ENCODE results near the gene TEC. TPM values are rescaled to one million over a fixed set of nuclear protein-coding genes. Genes with fewer than 3 reads are reported as not detected.
A peak's percentile ranks its signal among the peaks of the same experiment; 100 is the strongest.

The TEC gene
- total and polyA plus RNA-seq, 8 donors = 4.5 to 10.6 (median 7.6) TPM

DNA sequence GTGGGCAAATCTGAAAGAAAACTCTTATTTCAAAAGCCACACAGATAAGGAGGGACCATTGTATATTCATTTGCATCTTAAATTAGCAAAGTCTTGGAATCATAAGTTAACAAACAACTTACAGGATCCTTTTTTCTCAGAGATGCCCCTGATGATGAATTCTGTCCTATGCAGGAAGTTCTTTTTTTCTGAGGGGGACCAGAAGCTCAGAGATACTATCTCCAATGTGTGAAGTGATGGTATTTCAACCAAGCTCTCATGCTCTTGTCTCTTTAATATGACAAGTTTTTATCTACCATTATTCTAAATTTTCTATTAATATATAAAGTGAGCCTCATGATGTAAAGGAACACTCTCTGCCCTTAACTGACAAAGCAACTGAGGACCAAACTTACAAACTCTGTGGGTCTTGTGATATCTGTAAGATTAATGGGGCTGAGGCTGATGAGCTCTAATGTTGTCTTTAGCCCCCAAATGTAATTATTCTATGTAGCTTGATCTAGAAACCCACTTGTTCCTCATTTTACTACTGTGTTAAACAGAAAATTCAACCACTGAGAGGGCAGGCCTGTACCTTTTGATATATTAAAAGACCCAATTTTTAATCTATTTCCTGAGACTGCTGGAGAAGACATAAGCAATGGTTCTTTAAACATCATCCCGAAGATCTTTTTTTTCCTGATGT lies 27.0 kb downstream of the TEC start:
- H3K27ac ChIP-seq = no peak overlapping the region
- H3K4me1 ChIP-seq = peaks cover 0 to 9% of the 10 kb centered on the region in 2 donors
- H3K9me3 ChIP-seq = no peaks in the 10 kb centered on the region
- no peak for DNase-seq
- H3K4me3 ChIP-seq = no peak overlapping the region
- H3K27me3 ChIP-seq = no peaks in the 10 kb centered on the region
- ATAC-seq = no peak
- H3K36me3 ChIP-seq = no peaks in the 10 kb centered on the region
- intact Hi-C loops (cut with DNase I) = no loop called here
- TF ChIP-seq, protein P1, sequence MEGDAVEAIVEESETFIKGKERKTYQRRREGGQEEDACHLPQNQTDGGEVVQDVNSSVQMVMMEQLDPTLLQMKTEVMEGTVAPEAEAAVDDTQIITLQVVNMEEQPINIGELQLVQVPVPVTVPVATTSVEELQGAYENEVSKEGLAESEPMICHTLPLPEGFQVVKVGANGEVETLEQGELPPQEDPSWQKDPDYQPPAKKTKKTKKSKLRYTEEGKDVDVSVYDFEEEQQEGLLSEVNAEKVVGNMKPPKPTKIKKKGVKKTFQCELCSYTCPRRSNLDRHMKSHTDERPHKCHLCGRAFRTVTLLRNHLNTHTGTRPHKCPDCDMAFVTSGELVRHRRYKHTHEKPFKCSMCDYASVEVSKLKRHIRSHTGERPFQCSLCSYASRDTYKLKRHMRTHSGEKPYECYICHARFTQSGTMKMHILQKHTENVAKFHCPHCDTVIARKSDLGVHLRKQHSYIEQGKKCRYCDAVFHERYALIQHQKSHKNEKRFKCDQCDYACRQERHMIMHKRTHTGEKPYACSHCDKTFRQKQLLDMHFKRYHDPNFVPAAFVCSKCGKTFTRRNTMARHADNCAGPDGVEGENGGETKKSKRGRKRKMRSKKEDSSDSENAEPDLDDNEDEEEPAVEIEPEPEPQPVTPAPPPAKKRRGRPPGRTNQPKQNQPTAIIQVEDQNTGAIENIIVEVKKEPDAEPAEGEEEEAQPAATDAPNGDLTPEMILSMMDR (IDR thresholded peaks at IDR 0.05) = no peak

DNA sequence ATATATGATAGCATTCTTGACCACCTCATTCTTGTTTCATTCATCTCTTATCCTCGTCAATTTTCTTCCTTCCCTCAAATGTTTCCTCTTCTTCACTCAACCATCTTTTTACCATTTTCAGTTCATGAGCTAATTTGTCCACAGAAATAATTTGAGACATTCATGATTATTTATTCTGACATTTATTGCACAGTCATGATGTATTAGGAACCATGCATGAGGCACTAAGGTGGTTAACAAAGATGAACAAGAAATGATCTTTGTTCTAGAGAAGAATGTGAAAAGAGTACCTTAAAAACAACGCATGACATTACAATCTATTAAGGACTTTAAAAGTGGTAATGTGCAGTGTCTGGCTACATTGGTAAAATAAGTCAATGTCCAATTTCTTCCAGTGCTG lies 27.9 kb downstream of the TEC start:
- TF ChIP-seq, protein P1 (IDR thresholded peaks at IDR 0.05) = no peak
- Histone ChIP-seq H3K36me3 (no peaks in the 10 kb centered on the region), H3K4me1 (peaks cover 0 to 12% of the 10 kb centered on the region in 2 donors), H3K9me3 (no peaks in the 10 kb centered on the region), H3K4me3 (no peak overlapping the region), H3K27me3 (no peaks in the 10 kb centered on the region), H3K27ac (no peak overlapping the region)
- ATAC-seq (no peak), DNase-seq (no peak)
- intact Hi-C loops (cut with DNase I) = no loop called here

DNA sequence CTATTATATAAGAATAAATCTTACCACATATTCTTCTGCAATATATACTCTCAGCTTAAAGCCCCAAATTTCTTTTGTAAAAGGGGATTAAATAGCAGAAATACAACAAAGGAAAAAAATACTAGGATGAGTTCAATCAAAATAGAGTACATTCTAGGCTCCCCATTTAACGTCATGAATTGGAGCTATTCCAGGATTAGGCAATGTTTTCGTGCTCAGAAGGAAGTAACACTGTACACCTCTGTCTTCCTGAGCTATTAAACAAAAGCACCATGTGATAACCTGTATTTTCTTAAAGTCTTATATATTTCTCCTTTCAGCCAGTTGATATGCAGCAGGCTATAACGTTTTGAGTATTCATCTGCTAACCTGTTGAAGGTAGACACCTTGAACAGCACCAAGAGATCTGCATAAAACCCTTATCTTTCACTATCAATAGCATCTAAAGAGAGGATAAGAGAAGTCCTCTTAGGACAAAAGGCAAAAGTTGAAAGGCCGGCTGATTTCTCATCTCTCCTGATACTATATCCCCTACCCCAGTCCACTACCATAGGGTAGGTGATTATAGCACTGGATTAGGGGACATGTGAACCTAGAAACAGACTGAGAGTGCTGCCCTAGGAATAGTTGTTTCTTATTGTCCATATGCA lies 31.5 kb downstream of the TEC start:
- DNase-seq (peak in 1 of 4 donors; percentile 55), ATAC-seq (peak; percentile 73)
- no peak overlapping the region for H3K27ac ChIP-seq
- no peaks in the 10 kb centered on the region for H3K9me3 ChIP-seq
- H3K4me1 ChIP-seq = peaks cover 3 to 27% of the 10 kb centered on the region in 2 donors
- H3K36me3 ChIP-seq = no peaks in the 10 kb centered on the region
- no peaks in the 10 kb centered on the region for H3K27me3 ChIP-seq
- H3K4me3 ChIP-seq = no peak overlapping the region
- TF ChIP-seq, protein P1 (IDR thresholded peaks at IDR 0.05) = no peak
- intact Hi-C loops (cut with DNase I) = no loop called here

DNA sequence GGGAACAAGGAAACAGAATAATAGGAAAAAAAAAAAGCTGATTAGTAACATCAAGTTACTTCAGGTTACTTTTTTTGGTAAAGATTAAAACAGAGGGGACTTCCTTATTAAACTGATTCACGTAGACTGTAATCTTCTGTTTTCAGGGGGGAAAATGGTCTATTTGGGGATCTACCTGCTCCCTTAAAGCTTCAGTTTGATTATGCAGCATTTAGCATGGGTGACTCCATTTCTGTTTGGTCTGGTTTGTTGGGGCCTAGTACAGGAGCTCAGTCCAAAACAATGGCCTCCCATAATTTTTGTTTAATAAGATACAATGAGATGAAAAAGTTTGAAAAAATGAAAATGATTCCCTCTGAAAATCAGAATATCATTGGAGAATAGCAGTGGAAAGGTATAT lies 34.6 kb downstream of the TEC start:
- no peak for ATAC-seq
- Histone ChIP-seq H3K4me1 (peaks cover 3 to 27% of the 10 kb centered on the region in 2 donors), H3K27me3 (no peaks in the 10 kb centered on the region), H3K9me3 (no peaks in the 10 kb centered on the region), H3K27ac (no peak overlapping the region), H3K36me3 (no peaks in the 10 kb centered on the region), H3K4me3 (no peak overlapping the region)
- no peak for DNase-seq
- TF ChIP-seq, protein P1 (IDR thresholded peaks at IDR 0.05) = no peak
- intact Hi-C loops (cut with DNase I) = no loop called here

DNA sequence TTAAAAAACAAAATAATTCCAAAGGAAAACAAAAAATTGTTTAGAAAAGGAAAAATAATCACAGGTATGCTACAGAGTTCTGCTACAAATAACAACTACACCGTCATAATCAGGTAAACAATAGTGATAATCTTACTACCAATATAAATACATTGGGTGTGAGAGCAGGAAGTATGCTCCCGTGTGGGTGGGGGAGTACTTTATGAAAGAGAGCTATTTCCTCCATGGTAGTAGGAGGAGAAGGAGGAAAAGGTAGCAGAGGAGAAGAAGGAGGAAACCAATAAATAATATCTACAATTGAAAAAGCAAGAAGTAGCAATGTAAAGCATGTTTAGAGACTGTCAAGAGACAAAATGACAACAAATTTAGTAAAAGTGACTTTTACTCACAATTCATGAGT lies 35.1 kb downstream of the TEC start:
- H3K9me3 ChIP-seq = no peaks in the 10 kb centered on the region
- intact Hi-C loops (cut with DNase I) = no loop called here
- peaks cover 3 to 27% of the 10 kb centered on the region in 2 donors for H3K4me1 ChIP-seq
- no peaks in the 10 kb centered on the region for H3K27me3 ChIP-seq
- TF ChIP-seq, protein P1 (IDR thresholded peaks at IDR 0.05) = no peak
- H3K27ac ChIP-seq = no peak overlapping the region
- no peaks in the 10 kb centered on the region for H3K36me3 ChIP-seq
- no peak for ATAC-seq
- no peak for DNase-seq
- no peak overlapping the region for H3K4me3 ChIP-seq

Measured in left lung (tissue), 10 donors.